ENCODE results near the gene DDB1. TPM values are rescaled to one million over a fixed set of nuclear protein-coding genes. Genes with fewer than 3 reads are reported as not detected.

Gene DDB1
- total RNA-seq, 4 donors from 2014 or later = 139 to 159 (median 140) TPM

DNA sequence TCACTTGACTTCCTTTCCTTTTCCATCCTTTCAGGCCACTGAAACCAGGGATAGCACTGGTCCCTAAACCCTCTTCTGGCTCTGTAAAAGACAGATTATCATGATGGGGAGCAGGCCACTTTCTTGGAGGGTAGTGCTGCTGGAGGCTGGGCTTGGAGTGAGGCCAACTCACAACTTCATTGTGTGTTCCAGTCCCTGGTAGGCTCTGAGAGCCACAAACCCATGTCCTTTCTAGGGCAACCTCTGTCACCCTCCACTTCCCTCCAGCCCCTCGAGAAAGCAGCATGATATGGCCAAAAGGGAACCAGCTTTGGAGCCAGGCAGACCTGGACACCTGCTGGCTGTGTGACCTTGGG lies 2.4 kb upstream of the DDB1 start:
- Histone ChIP-seq H3K9me3 (no peaks in the 10 kb centered on the region), H3K36me3 (peaks cover 0 to 21% of the 10 kb centered on the region in 2 donors), H3K4me1 (peaks cover 4 to 52% (median 14%) of the 10 kb centered on the region in 3 donors), H3K27ac (peak overlapping the region in 1 of 4 donors; percentile 57), H3K4me3 (no peak overlapping the region), H3K27me3 (no peaks in the 10 kb centered on the region)
- no peak for TF ChIP-seq POLR2A (IDR thresholded peaks at IDR 0.05)
- TF ChIP-seq, protein P1, sequence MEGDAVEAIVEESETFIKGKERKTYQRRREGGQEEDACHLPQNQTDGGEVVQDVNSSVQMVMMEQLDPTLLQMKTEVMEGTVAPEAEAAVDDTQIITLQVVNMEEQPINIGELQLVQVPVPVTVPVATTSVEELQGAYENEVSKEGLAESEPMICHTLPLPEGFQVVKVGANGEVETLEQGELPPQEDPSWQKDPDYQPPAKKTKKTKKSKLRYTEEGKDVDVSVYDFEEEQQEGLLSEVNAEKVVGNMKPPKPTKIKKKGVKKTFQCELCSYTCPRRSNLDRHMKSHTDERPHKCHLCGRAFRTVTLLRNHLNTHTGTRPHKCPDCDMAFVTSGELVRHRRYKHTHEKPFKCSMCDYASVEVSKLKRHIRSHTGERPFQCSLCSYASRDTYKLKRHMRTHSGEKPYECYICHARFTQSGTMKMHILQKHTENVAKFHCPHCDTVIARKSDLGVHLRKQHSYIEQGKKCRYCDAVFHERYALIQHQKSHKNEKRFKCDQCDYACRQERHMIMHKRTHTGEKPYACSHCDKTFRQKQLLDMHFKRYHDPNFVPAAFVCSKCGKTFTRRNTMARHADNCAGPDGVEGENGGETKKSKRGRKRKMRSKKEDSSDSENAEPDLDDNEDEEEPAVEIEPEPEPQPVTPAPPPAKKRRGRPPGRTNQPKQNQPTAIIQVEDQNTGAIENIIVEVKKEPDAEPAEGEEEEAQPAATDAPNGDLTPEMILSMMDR (IDR thresholded peaks at IDR 0.05) = no peak
- TF ChIP-seq POLR2AphosphoS5 (IDR thresholded peaks at IDR 0.05) = no peak
- no peak for TF ChIP-seq EP300 (IDR thresholded peaks at IDR 0.05)
- no peak for ATAC-seq
- WGBS, 2 donors (ENCODE audit: low coverage in 1 of 2) = 57% methylated on average over 1 of the region's 1 CpG; no CpG with 5 or more reads in 1 of the 2 donors

GRCh38 chr11:61334434-61335354 lies 1.8 kb upstream of the DDB1 start:
- peaks cover 0 to 25% of the 10 kb centered on the region in 2 donors for H3K36me3 ChIP-seq
- TF ChIP-seq, protein P1 (IDR thresholded peaks at IDR 0.05) = no peak
- TF ChIP-seq POLR2AphosphoS5 (IDR thresholded peaks at IDR 0.05) = no peak
- no peak for TF ChIP-seq POLR2A (IDR thresholded peaks at IDR 0.05)
- no peak for TF ChIP-seq EP300 (IDR thresholded peaks at IDR 0.05)
- H3K27me3 ChIP-seq = no peaks in the 10 kb centered on the region
- H3K9me3 ChIP-seq = no peaks in the 10 kb centered on the region
- H3K4me1 ChIP-seq = peaks cover 4 to 58% (median 14%) of the 10 kb centered on the region in 3 donors
- H3K27ac ChIP-seq = peak overlapping the region in 3 of 4 donors; percentile 21 to 57 (median 35)
- H3K4me3 ChIP-seq = no peak overlapping the region
- ATAC-seq = no peak
- WGBS, 2 donors (ENCODE audit: low coverage in 1 of 2) = 80 to 81% methylated on average over 1 to 11 of the region's 16 CpGs

DNA sequence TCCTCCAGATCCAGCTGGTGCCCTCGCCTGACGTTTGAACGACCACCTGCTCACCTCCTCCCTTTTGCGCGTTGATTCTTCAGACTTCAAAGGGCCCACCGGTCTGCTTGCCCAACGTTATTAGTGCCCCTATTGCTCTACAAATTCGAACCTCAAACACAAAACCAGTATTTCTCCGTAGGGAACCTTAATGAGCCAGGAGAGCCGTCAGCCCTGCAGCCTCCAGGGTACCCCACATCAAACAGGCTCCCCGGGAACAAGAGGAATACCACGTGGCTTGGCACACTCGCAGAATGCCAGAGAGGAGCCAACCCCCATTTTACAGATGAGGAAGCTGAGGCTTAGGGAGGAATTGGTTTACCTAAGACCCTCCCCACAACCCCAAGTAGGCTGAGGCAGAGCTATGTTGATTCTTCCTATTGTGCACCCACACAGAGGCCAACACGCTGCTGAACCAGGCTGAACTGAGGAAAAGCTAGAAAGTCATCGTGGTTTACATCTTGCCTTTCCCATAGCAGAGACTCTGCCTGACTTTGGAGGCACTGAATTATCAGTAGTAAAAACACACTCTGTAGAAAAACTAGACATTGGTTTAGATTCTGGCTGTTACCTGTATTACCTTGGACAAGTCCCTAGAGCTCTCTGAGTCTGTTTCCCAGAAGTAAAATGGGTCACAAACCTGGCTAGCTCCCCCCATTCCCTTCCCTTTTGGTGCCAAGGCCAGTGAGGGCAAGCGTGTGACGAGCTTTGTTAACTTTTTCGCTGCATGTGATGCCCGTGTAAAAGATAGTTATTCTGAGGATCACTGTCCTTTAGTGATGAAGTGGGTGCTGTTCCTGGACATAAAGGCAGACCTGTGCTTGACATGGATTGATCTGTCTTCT lies 887 bp upstream of the DDB1 start:
- no peak for ATAC-seq
- TF ChIP-seq, protein P1 (IDR thresholded peaks at IDR 0.05) = no peak
- TF ChIP-seq POLR2AphosphoS5 (IDR thresholded peaks at IDR 0.05) = no peak
- WGBS, 2 donors (ENCODE audit: low coverage in 1 of 2) = 18 to 56% methylated on average over 6 to 9 of the region's 19 CpGs
- Histone ChIP-seq H3K27ac (peak overlapping the region; percentile 57 to 94 (median 94)), H3K9me3 (no peaks in the 10 kb centered on the region), H3K36me3 (peaks cover 0 to 25% of the 10 kb centered on the region in 2 donors), H3K4me3 (peak overlapping the region; percentile 73 to 85), H3K4me1 (peaks cover 4 to 66% (median 14%) of the 10 kb centered on the region in 3 donors), H3K27me3 (no peaks in the 10 kb centered on the region)

DNA sequence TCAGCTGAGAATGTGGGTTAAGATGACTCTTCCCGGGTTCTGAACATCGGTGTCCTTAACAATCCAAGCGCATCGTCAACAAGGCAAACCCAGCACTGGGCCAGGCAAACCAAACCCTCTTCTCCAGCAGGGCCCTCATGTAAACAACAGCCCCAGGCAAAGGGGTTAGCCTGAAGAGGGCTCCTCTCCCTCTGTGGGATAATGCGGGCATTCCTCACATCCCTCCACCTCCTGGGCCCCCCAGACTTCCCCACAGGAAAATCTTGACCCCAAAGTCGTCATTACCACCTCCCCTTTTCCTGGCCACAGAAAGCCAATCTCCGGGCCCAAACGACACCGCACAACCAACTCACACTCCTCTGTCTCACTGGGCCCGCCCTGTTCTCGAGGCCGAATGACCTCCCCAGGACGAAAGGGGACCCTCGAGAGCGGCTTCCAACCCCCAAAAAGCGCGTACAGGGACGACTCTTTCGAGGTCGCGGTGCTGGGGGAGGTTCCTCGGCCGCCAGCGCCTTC lies 566 bp downstream of the DDB1 start:
- peaks cover 4 to 67% (median 14%) of the 10 kb centered on the region in 3 donors for H3K4me1 ChIP-seq
- H3K9me3 ChIP-seq = no peaks in the 10 kb centered on the region
- ATAC-seq = no peak
- H3K4me3 ChIP-seq = peak overlapping the region; percentile 73 to 85
- H3K27me3 ChIP-seq = no peaks in the 10 kb centered on the region
- H3K36me3 ChIP-seq = peaks cover 0 to 30% of the 10 kb centered on the region in 2 donors
- no peak for TF ChIP-seq POLR2AphosphoS5 (IDR thresholded peaks at IDR 0.05)
- TF ChIP-seq POLR2A (IDR thresholded peaks at IDR 0.05) = no peak
- TF ChIP-seq EP300 (IDR thresholded peaks at IDR 0.05) = no peak
- TF ChIP-seq, protein P1 (IDR thresholded peaks at IDR 0.05) = no peak
- H3K27ac ChIP-seq = peak overlapping the region; percentile 67 to 94 (median 94)
- WGBS, 2 donors (ENCODE audit: low coverage in 1 of 2) = 0% methylated on average over 3 of the region's 24 CpGs; no CpG with 5 or more reads in 1 of the 2 donors

Data from gastroesophageal sphincter (tissue), 4 donors.